Right lobe of liver (tissue), 6 donors: ENCODE measurements around the gene LGI4. TPM values are rescaled to one million over a fixed set of nuclear protein-coding genes. Genes with fewer than 3 reads are reported as not detected.
A peak's percentile ranks its signal among the peaks of the same experiment; 100 is the strongest.

Experiments used
- ATAC-seq, 4 donors: fragments of 200-7000 bp; cut with Tn5 transposase; one replicate each; pipeline ENCODE4 v1.9.1; 2020; ENCODE audit warnings: mild to moderate bottlenecking in 4 of 4, moderate library complexity in 4 of 4
- DNase-seq, 3 donors: peaks; one replicate each; pipeline ENCODE4 v3.0.0-alpha.2; 2020
- H3K27ac ChIP-seq, 3 donors: fragments of 200-600 bp; one replicate each; pipeline ENCODE4 v1.8.0; 2022
- H3K27me3 ChIP-seq, 2 donors: fragments of 200-600 bp; one replicate each; pipeline ENCODE4 v1.8.0; 2022
- H3K36me3 ChIP-seq, 4 donors: fragments of 200-600 bp; sonication (generic) in 1 of 4; one replicate each; pipeline versions ENCODE4 v1.5.1 to v1.8.0; 2017 to 2022; ENCODE audit warnings: control low read depth in 1 of 4
- H3K4me1 ChIP-seq, 4 donors: fragments of 200-600 bp; sonication (generic) in 1 of 4; one replicate each; pipeline versions ENCODE4 v1.5.1 to v1.8.0; 2017 to 2022; ENCODE audit warnings: control low read depth in 1 of 4
- H3K4me3 ChIP-seq, 3 donors: fragments of 200-600 bp; one replicate each; pipeline ENCODE4 v1.8.0; 2022
- H3K9me3 ChIP-seq, 4 donors: fragments of 200-600 bp; sonication (generic) in 1 of 4; one replicate each; pipeline versions ENCODE4 v1.5.1 to v1.8.0; 2017 to 2022; ENCODE audit warnings: control low read depth in 1 of 4
- POLR2A ChIP-seq: fragments of 450-650 bp; IDR thresholded peaks from one replicate; pipeline ENCODE4 v1.6.1; 2017; ENCODE audit warnings: antibody characterized with exemption, mild to moderate bottlenecking
- WGBS: methylation state at CpG from one replicate; pipeline ENCODE4 v1.1.6; 2018; ENCODE audit warnings: low coverage, low lambda C conversion rate; ENCODE audit not compliant: insufficient coverage; ENCODE audit errors: missing lambda C conversion rate; 5-methylcytosine and 5-hydroxymethylcytosine counted together
- intact Hi-C, 2 donors: fragments of 100-400 bp; cut with DNase I; formaldehyde crosslinking; loops; one replicate each; pipeline versions ENCODE4 v1.11.2 to v1.14.1; 2022
- total RNA-seq, 6 experiments: library from RNA; depleted of rRNA in 2 of 6; stranded (reverse); fragments of >200 nt in 2 of 6; fragmentation: NEBNext Ultra II Directional in 3 of 6; extraction: Animal tissue kit (Norgen Biotek cat#: 25700) in 3 of 6; gene quantifications; one replicate each; pipeline versions ENCODE4 v1.1.0 to v1.2.4, GENCODE V29; 2016 to 2023
- TF ChIP-seq, protein P1 (sequence below), 4 donors: fragments of 200-600 bp in 3 of 4; fragments of 450-650 bp in 1 of 4; IDR thresholded peaks; one replicate each; pipeline versions ENCODE4 v1.5.1 to v1.8.0; 2016 to 2022; ENCODE audit warnings: antibody characterized with exemption in 4 of 4, mild to moderate bottlenecking in 2 of 4
- donor health status: DM: no; HTN: yes; CAD: no.
- donor health status: DM: no; HTN: no; CAD: no.
- donor health status: DM: no; HTN: no; CAD: no.
- donor health status: DM: no; HTN: yes; CAD: no.
- donor health status: DM: no; HTN: yes; CAD: no.

Gene LGI4
- total RNA-seq, 6 experiments from 2014 or later = 0.99 to 2.0 (median 1.5) TPM

DNA sequence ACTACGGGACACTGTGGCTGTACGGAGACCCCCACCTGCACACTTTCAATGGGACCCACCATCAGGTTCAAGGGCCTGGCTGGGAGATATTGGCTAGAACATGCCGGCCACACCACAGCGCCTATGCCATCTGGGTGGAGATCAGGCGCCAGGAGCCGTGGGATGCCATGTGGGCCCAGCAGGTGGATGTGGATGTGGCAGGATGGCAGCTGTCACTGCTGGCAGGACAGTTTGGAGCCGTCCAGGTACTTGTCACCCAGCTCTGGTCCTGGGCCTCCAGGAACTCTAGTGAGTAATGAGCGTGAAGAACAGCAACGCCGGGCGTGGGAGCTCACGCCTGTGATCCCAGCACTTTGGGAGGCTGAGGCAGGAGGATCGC, 35.0 kb downstream of the LGI4 start:
- peaks cover 0 to 4% (median 0%) of the 10 kb centered on the region in 4 donors for H3K4me1 ChIP-seq
- H3K27me3 ChIP-seq = no peaks in the 10 kb centered on the region
- no peaks in the 10 kb centered on the region for H3K36me3 ChIP-seq
- TF ChIP-seq, protein P1, sequence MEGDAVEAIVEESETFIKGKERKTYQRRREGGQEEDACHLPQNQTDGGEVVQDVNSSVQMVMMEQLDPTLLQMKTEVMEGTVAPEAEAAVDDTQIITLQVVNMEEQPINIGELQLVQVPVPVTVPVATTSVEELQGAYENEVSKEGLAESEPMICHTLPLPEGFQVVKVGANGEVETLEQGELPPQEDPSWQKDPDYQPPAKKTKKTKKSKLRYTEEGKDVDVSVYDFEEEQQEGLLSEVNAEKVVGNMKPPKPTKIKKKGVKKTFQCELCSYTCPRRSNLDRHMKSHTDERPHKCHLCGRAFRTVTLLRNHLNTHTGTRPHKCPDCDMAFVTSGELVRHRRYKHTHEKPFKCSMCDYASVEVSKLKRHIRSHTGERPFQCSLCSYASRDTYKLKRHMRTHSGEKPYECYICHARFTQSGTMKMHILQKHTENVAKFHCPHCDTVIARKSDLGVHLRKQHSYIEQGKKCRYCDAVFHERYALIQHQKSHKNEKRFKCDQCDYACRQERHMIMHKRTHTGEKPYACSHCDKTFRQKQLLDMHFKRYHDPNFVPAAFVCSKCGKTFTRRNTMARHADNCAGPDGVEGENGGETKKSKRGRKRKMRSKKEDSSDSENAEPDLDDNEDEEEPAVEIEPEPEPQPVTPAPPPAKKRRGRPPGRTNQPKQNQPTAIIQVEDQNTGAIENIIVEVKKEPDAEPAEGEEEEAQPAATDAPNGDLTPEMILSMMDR (IDR thresholded peaks at IDR 0.05) = no peak
- no peak for TF ChIP-seq POLR2A
- H3K27ac ChIP-seq = no peak overlapping the region
- DNase-seq = no peak
- intact Hi-C loops = no loop called here
- no peaks in the 10 kb centered on the region for H3K9me3 ChIP-seq
- ATAC-seq = no peak
- WGBS = 100% methylated on average over 2 of the region's 13 CpGs
- H3K4me3 ChIP-seq = no peak overlapping the region

DNA sequence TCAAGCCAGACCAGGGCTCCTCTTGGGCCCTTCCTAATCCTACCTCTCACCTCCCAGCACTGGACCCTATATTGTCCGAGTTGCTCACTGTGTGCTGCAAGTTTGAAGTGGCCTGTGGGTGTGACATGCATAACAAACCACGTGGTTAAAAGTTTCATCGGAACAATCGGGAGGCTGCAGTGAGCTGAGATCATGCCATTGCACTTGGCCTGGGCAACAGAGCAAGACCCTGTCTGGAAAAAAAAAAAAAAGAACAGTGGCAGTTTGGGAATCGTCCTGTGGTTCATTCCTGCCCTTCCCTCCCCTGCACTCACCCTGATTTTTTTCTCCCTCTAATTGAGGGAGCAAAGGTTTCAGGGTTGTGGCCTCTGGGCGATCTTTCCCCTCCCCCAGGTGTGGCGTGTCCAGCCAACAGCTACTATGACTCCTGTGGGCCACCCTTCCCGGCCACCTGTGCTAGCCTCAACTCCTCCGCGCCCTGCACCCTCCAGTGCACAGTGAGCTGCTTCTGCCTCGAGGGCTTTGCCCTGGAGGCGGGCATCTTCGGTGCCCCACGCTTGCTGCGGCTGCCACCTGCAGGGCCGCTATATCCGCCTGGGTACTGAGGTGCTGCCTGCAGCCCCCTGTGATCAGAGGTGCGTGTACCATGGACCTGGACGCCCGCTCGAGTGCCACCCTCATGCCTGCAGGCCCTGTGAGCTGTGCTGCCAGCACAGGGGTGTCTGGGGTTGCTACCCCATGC, 35.5 kb downstream of the LGI4 start:
- TF ChIP-seq POLR2A = no peak
- TF ChIP-seq, protein P1 (IDR thresholded peaks at IDR 0.05) = no peak
- Histone ChIP-seq H3K36me3 (no peaks in the 10 kb centered on the region), H3K27me3 (no peaks in the 10 kb centered on the region), H3K4me3 (no peak overlapping the region), H3K27ac (no peak overlapping the region), H3K4me1 (peaks cover 0 to 4% (median 0%) of the 10 kb centered on the region in 4 donors), H3K9me3 (no peaks in the 10 kb centered on the region)
- intact Hi-C loops = no loop called here
- DNase-seq = no peak
- 33% methylated on average over 7 of the region's 21 CpGs for WGBS
- peak in 3 of 4 donors; percentile 18 to 44 (median 29) for ATAC-seq

DNA sequence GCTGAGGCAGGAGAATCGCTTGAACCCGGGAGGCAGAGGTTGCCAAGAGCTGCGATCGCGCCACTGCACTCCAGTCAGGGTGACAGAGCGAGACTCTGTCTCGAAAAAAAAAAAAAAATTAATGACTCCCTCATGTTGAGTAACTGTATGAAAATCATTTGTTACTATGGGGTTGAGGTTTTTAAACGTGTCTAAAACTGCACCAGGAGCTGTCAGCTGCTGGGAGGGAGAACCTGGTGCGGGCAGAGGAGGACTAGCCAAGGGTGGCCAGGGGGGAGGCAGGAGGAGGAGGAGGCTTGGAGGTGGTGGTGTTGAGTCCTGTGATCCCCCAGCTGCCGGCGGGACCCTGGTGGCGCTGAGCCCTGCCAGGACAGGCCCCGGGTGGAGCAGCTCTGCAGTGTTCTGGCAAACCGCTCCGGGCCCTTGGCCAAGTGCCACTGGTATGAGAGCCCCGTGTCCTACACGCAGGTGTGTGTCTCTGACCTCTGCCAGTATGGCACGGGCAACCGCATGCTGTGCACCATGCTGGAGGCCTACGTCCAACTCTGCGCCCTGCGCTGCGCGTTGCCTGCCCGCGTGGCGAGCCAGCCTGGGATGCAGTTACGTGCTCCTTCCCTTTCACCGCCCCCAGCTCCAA, 36.3 kb downstream of the LGI4 start:
- WGBS = 29% methylated on average over 7 of the region's 29 CpGs
- intact Hi-C loops = no loop called here
- DNase-seq (peak; percentile 69 to 83 (median 78)), ATAC-seq (peak; percentile 79 to 83 (median 82))
- Histone ChIP-seq H3K4me3 (no peak overlapping the region), H3K4me1 (peaks cover 0 to 4% (median 0%) of the 10 kb centered on the region in 4 donors), H3K36me3 (no peaks in the 10 kb centered on the region), H3K27me3 (no peaks in the 10 kb centered on the region), H3K9me3 (no peaks in the 10 kb centered on the region), H3K27ac (no peak overlapping the region)
- TF ChIP-seq, protein P1 (IDR thresholded peaks at IDR 0.05) = no peak
- TF ChIP-seq POLR2A = no peak

DNA sequence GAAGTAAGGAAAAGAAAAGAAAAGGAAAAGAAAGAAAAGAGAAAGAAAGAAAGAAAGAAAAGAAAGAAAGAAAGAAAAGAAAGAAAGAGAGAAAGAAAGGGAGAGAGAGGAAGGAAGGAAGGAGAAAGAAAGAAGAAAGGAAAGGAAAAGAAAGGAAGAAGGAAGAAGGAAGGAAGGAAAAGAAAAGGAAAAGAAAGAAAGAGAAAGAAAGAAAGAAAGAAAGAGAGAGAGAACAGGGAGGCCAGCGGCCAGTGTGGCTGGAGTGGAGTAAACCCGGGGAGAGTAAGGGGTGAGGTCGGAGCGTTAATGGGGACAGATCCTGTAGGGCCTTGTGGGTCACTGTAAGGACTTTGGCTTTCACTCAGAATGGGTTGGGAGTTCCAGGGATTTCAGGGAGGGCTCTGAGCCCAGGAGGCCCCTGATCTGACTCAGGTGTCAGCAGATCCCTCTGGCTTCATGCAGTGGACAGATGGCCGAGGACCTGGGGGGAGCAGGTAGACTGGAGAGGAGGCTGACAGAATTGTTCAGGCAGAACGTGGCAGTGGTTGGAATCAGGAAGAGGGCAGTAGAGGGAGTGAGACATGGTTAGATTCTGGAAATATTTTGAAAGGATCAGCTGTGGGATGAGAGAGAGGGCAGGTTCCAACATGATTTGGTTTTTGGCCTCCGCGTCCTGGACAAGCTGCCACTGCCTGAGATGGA, 39.0 kb downstream of the LGI4 start:
- H3K4me3 ChIP-seq = no peak overlapping the region
- no peak for ATAC-seq
- TF ChIP-seq POLR2A = no peak
- TF ChIP-seq, protein P1 (IDR thresholded peaks at IDR 0.05) = no peak
- peaks cover 0 to 10% (median 4%) of the 10 kb centered on the region in 4 donors for H3K4me1 ChIP-seq
- no peak overlapping the region for H3K27ac ChIP-seq
- H3K36me3 ChIP-seq = no peaks in the 10 kb centered on the region
- intact Hi-C loops = no loop called here
- DNase-seq = no peak
- no peaks in the 10 kb centered on the region for H3K9me3 ChIP-seq
- WGBS = 86% methylated on average over 1 of the region's 8 CpGs
- no peaks in the 10 kb centered on the region for H3K27me3 ChIP-seq
